Suprapubic skin (tissue), 3 donors: ENCODE data around the gene PIGZ.

ENCODE experiments used
- CTCF ChIP-seq, 2 donors: fragments of 200-600 bp in 1 of 2; fragments of 450-650 bp in 1 of 2; sonication (generic) in 1 of 2; IDR thresholded peaks; one replicate each; pipeline ENCODE4 v1.5.1; 2016 to 2019; ENCODE audit warnings: antibody characterized with exemption in 2 of 2, mild to moderate bottlenecking in 1 of 2, moderate library complexity in 1 of 2
- POLR2A ChIP-seq, 2 donors: fragments of 450-650 bp; IDR thresholded peaks; one replicate each; pipeline ENCODE4 v1.6.1; 2017; ENCODE audit warnings: antibody characterized with exemption in 2 of 2, mild to moderate bottlenecking in 2 of 2, moderate library complexity in 2 of 2

GRCh38 chr3:196971094-196971698 is 2.6 kb upstream of the PIGZ start:
- TF ChIP-seq CTCF (IDR thresholded peaks at IDR 0.05) (no peak), POLR2A (IDR thresholded peaks at IDR 0.05) (no peak)
